NK-92 treated with Interleukin-12 subunit alpha and Interleukin-12 subunit beta, amount 100 ng/mL, for 24 hours (cell line): ENCODE data around the gene ANKS1A.

ENCODE experiments used
- DNase-seq: peaks from one replicate; lab custom pipeline; 2025; lab: John Stamatoyannopoulos, UW

The ANKS1A gene

DNA sequence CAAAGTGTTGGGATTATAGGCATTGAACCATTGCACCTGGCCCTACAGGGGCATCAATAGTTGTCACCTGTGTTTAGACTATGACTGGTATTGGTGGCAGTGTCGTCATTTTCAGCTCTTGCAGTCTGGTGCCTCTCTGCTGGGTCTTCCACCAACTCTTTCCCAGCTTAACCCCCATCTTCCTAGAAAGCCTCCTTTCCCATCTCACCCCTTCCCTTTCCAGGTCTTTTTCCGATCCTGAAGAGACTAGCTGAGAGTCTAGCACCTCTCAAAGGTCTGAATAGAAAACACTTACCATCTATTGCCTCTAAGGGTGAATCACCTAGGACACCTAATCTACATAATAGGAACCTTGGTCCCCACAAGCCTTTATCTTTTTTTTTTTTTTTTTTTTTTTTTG, 181.1 kb downstream of the ANKS1A start:
- no peak for DNase-seq

DNA sequence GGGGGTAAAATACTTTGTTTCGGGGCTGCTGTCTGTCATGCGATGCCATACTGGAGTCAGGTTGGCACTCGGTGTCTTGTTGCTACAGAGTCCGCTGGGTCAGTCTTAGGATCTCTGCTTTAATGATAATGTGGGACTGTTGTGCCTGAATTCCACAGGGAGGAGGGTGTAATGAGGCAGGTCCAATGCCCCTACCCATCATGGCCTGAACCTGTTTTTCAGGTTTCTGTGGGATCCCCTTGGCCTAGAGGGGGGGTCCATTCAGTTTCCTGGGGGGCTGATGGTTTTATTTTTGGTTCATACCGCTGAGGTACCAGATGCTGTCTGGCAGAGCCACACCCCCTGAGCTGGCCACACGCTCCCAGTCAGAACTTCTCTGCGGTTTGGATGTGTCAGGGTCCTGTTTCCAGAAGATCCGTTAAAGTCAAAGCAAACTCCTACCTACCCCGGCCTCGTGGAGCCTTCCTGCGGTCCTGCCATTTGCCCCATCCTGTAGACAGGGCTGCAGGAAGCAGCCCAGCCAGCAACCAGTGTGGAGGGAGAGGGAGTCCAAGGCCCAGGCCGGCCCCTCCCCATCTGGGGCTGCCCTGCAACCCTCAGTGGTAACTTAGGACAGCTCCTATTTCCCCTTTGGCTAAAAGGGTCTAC, 182.4 kb downstream of the ANKS1A start:
- no peak for DNase-seq

DNA sequence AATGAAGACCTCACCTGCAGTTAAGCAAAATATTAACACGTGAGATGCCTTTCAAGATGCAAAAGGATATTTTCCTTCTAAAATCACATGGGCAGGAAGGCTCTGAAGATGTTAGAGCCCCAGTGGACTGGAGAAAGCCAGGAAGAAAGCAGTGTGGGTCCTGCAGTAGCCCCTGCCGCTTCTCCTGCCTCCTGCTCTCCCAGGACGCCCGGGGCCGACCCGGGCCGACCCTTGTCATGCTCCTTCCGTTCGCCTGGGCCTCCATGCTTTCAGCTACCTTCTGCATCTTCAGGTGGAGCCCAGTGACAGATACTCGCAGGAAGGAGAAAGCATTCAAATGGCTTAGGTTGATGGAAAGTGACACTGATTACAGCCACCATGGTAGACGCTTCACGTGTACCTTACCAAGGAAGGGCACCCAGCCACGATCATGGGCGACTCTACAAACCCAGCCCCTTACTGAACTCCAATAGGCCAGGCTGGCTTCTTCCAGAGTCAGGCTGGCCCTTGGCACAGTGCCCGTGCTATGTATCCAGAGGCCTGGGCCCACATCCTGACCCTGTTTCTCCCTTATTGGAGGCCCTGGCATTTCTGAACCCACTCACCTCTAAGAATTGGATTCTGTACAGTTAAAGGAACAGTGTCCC, 183.1 kb downstream of the ANKS1A start:
- DNase-seq: no peak

DNA sequence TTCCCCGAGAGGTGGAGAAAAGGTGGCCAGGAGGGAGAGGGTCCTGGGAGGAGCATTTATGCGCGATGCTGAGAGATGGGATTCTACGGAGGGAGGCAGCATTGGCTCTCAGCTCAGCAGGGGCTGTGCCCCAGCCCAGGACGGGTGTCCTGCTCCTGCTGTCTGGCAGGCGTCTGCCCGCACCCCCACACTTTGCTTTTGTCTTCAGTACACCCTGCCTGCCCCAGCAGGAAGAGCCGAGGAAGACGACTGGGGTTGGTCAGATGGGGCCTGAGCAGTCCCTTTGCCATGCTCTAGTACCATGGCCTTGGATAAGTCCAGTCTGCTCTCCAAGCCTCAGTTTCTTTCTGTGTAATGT, 183.6 kb downstream of the ANKS1A start:
- no peak for DNase-seq

DNA sequence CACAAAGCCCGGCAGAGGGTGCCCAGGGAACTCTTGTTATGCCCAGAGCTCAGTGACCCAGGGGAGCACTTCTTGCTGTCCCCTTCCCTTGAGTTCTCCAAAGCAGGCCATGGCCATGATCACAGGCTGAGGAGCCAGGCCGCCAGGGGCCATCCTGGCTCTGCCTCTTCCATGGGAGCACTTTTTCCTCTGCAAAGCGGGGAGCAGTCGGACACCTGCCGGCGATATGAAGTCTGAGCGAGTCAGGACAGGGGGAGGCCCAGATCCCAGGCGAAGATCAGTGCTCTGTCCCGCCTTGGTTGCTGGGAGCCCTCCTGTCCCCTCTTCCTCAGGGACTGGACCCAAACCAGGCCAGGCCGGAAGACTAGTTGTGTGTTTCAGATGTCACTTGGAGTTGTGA, 184.2 kb downstream of the ANKS1A start:
- DNase-seq: no peak

DNA sequence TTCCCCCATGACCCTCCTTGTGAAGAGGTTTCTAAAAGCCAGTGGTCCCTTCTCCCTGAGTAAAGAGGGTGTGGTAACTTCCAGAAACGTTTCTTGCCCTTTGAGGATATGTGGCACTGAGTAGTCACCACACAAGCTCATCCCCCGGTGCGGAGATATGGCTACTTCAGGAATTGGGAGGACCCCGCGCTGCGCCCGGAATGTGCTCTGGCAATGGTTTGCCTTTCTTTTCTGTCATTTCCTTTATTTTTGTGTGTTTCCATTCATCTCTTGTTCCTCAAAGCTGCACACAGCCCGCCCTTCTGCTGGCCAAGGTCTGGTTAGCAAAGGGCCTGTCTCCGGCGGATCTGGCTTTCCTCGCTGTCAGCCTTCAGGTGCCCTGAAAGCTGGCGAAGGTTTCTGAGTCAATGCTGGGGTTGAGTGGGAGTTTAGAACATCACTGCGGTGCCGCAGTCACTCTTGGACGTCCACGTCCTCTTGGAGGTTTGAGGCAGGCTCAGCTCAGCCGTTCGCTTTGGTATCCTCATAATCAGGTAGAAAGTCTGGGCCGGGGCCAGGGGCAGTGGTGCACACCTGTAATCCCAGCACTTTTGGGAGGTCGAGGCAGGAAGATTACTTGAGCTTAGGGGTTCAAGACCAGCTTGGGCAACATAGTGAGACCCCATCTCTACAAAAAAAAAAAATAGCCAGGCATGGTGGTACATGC, 184.9 kb downstream of the ANKS1A start:
- no peak for DNase-seq

DNA sequence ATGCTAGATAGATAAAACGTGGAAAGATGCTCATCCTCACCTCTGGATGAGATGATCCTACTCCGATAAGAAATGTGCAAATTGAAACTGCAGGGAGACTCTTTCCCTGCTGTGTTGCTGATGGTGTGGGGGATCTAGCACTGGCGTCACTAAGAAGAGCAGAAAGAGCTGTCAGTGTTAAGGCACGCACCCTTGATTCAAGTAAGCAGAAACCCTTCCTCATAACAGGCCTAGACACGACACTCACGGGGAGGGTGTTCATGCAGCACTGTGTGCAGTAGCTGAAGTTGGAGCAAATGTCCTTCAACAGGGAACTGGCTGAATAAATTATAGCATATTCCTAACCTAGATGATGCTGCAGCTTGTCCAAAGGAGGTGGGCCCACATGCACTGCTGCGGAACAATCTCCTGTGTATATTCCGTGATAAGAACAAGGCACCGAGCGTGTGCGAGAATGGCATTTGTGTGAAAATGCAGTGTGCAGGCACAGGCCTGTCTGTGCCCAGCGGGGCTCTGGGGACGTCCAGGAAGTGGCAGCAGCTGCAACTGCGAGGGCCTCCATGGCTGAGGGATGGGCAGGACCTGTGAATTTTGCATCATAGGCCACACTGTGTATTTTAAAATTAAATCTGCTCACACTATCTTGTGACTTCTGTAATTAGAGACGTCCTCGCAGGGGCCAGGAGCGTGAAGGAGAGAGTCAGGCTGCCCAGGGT, 188.1 kb downstream of the ANKS1A start:
- DNase-seq: no peak

DNA sequence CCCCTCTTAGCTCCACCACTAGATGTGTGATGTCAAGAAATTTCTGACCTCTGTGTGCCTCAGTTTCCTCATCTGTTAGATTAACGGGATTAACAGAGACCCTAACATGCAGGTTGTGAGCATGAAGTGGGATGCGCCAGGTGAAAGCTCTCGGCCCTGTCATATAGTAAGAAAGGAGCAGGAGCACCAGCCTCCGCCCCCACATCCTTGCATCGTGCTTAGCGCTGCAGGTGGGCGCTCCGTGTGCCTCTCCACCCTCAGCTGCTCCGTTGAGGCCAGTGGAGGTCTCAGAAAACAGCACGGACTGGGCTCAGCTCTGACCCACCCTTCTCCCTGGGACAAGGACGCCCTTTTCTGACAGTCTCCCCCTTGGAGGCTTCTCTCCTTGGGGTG, 188.7 kb downstream of the ANKS1A start:
- no peak for DNase-seq

DNA sequence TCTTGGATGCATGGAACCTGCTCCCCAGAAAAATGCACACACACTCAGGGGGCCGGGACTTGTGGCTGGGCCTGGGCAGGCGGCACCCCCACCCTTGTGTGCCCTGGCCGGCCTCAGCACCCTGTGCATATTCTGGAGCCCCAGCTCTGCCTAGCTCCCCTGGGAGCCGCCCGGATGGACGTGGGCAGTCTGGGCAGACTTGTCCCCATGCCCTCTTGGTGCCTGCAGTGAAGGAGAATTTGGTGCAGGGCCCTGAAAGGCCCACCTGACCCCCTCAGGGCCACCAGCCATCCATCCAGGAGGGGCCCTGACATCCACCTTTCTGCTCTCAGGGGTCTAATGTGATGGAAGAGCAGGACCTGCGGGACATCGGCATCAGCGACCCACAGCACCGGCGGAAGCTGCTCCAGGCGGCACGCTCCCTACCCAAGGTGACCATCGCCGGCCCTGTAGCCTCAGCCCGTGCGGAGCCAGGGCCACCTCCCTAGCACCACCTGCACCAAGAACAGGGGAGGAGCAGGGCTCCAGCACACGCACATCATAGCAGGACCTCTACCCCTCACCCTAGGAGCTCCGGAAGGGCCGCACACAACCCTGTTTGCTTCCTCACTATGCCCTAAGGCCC, 189.3 kb downstream of the ANKS1A start:
- no peak for DNase-seq

DNA sequence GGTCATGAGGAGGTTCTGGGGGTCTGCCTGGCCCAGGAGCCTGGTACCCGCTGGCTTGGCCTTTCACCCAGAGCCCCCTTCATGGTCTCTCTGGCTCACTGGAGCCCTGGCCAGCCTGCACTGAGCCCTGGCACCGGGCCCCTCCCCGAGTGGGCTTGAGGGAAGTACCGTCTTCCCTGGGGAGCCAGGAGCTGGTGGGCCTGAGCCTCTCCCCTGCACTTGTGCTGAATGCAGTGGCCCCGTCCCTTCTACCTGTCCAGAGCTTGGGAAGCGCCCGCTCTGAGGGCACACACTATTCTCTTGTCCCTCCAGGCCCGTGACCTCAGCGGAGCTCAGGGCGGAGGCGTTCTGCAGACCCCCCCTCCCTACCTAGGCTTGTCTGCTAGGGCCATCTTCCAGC, 189.8 kb downstream of the ANKS1A start:
- DNase-seq: no peak

DNA sequence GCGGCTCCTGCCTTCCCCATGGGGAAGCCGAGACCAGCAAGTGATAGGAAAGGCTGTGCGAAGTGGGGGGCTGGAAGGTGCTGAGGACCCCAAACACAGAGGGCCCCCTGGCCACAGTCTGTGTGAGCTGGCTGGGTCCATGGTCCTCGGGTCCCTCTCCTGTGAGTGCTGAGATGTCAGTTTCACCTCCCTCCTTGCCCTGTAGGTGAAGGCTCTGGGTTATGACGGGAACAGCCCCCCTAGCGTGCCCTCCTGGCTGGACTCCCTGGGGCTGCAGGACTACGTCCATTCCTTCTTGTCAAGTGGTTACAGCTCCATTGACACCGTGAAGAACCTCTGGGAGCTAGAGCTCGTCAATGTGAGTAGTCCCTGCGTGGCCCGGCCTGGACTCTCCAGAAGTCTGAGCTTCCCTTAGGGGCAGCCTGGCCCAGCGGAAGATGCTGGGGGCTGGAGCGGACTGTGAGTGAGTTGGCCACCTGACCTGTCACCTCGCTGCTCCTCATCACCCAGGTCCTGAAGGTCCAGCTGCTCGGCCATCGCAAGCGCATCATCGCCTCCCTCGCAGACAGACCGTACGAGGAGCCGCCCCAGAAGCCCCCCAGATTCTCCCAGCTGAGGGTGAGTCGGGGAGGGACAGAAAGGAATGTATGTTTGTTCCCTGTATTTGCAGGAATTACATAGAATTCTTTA, 190.4 kb downstream of the ANKS1A start:
- no peak for DNase-seq

DNA sequence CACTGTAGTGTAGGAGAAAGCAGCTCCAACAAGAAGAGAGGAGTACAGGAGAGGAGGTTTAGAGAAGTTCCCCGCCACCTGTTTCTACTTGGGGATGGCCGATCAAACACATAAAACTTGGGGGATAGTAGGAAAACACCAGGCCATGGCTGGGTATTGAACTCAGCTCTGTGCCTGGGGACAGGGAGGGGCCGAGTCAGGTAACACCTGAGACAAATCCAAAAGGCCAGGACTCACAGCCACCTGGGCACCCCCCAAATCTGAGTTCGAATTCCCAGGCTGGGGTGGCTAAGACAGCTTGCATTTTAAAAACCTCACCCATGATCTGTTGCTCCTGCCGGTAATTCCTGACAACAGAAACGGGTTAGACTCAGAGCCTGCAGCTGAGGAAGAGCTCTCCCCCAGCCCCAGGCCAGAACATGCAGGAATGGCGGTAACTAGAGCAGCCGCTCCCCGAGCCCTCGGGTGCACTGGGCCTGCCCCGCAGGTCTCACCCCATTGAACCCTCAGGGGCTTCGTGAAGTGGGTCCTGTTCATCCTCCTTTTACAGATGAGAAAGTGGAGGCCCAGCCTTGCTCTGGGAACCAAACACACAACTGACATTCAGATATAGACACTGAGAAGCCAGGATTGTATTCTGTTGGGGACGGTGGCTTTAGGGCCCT, 191.1 kb downstream of the ANKS1A start:
- DNase-seq: no peak

DNA sequence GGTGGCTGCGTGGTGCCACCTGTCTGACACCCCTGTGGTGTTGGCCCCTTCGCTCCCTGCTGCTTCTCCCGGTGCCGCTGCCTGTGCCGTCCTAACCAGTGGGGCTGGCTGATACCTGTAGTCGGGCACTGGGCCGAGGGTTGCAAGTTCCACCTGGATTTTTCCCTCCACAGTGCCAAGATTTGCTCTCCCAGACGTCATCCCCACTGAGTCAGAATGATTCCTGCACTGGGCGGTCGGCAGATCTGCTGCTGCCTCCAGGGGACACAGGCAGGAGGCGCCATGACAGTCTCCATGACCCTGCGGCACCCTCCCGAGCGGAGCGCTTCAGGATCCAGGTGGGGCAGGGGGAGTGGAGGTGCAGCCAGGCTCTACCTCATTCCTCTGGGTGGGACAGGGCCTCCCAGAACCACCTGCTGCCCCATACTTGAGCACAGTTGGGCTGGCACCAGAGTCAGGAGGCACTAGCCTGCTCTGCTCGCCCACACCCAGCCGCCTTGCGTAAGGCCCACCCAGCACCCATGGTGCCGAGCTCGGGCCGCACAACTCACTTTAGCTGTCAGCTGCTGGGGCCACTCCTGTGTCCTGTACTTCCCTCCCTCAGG, 191.9 kb downstream of the ANKS1A start:
- DNase-seq: no peak

DNA sequence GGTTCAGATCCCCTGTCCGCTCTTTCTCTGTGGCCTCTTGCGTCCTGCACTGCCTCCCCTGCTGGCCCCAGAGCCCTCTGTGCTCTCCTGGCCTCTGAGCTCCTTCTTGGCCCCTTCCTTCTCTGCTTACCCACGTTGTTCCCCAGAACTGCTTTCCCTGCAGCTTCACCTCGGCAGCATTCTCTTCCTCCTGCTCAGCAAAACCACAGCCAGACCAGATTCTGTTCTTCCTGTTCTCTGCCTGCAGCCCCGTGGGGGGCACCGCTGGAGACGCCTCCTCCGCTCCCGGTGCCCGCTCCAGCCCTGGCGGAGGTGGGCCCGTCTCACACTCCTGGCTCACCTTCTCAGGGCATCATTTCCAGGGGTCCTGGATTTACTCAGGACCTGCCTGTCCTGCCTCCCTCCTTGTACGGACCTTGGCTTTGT, 192.4 kb downstream of the ANKS1A start:
- DNase-seq: no peak

DNA sequence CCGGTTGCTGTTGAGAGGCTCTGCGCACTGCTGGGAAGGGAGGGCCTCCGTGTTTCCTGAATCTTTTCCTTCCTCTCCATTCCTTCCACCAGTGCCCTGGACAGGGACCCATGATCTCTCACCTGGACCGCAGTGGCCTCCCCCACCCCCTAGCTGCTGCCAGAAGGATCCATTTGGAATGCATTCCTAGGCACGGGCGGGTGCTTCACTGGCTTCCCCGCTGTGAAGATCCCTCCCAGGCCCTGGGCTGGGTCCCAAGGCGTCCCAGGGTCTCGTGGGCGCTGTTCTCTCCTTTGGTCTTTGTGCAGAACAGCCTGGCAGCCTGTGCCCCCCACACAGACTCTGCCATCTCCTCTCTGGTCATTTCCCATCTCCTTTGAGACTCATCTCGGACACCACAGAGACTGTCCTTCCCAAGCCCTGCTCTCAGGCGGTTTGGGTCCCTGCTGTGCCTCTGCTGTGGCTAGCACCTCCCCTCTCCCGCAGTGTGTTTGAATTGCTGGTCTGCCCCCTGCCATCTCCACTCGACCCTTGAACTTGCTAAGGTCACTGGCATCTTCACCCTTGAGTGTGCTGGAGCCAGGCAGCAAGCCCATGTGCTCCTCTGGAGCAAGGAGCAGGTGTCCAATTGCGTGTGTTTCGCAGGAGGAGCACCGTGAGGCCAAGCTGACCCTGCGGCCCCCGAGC, 193.1 kb downstream of the ANKS1A start:
- DNase-seq: no peak

DNA sequence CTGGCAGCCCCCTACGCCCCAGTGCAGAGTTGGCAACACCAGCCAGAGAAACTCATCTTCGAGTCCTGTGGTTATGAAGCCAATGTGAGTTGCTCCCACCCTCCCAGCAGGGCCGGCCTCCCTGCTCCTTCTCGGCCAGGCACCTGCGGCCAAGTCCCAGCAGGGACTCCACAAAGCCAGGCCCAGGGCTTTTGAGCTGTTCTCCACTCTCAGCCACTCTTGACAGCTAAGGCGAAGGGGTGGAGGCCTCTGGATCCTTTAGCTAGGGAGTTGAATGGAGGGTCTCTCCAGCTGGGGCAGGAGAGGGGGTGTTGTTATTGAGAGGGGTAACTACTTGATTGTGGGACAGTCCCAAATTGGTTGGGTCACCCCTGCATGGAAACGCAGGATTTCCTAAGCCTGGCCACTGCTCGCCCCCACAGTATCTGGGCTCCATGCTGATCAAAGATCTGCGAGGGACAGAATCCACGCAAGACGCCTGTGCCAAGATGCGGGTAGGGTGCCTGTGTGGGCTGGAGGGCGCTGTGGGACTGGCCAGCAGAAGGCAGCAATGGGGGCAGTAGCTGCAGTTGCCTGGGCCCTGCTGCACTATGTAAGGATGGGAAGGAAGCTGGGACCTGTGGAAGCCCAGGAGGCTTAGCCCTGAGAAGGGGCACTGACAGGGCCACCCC, 193.8 kb downstream of the ANKS1A start:
- DNase-seq: no peak

DNA sequence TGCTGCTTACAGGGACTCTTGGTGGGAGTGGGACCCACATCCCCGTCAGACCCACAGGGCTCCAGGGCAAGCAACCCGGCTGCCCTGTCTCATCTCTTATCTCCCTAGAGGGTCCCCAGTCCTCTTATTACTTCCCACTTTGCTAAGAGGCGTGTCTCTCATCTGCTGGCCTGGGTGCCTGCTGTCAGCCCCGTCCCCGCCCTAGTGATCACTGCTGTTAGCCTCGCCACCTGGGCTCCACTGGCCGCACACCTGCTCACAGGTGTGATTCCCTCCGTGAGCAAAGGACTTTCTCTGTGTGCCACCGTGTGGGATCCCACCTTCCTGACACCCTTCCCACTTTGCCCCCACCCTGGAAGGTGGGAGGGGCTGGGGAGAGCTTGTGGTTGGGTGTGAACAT, 194.5 kb downstream of the ANKS1A start:
- no peak for DNase-seq

DNA sequence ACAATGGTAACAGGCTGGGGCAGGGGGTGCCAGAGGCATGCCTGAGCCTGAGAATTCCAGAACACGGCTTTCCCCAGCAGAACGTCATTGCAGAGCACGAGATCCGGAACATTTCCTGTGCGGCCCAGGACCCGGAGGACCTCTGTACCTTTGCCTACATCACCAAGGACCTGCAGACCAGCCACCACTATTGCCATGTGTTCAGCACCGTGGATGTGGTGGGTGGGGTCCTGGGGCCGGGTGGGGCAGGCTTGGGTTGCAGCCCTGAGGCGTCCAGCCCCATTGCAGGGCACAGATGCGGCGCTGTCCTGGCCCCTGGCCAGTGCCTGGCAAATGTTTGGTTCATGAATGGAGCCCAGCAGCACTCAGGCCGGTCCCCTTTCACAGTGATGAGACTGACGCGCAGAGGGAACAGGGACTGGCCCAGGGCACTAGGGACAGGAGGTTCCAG, 195.0 kb downstream of the ANKS1A start:
- DNase-seq: no peak

DNA sequence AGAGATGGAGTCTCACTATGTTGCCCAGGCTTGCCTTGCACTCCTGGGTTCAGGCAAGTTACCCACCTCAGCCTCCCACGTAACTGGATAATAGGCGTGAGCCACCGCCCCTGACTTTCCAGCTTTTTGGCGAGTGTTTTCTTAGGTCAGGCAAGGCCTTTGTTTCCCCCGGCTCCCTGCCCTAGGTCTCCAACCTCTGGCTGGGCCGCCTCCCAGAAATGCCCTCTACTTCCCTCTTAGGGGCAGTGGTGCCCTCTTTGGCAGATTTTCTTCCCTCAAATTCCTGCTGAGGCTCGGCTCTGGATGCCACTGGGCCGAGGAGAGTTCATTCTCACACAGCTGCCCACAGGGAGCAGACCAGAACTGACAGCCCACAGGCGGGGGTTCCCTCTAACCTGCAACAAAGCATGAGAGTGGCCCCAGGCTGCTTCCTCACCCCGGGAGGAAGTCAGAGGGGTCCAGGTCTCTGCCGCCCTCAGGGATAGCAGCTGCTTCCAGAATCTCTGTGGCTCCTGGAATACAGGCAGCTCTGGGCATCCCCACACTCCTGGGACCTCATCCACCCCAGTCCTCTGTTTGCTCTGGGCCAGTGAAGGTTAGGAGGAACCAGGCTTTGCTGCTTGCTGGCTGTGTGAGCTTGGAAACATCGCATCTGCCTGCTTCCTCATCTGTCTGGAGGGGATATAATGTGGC, 195.6 kb downstream of the ANKS1A start:
- no peak for DNase-seq
